Hepatocyte (in vitro differentiated cells): ENCODE results near the gene SRPK1. TPM values are rescaled to one million over a fixed set of nuclear protein-coding genes. Genes with fewer than 3 reads are reported as not detected.

ENCODE experiments used
- DNase-seq: peaks from one replicate; pipeline ENCODE4 v3.0.0-alpha.2; 2016; ENCODE audit warnings: low spot score
- H2AFZ ChIP-seq: fragments of 200-600 bp; sonication (generic); 2 replicates; pipeline ENCODE4 v1.6.0; 2016; ENCODE audit warnings: antibody characterized with exemption, mild to moderate bottlenecking
- H3K27ac ChIP-seq: fragments of 200-600 bp; sonication (generic); 2 replicates; pipeline ENCODE4 v1.5.1; 2016; ENCODE audit warnings: mild to moderate bottlenecking
- H3K27me3 ChIP-seq: fragments of 200-600 bp; sonication (generic); 2 replicates; pipeline ENCODE4 v1.6.1; 2016
- H3K36me3 ChIP-seq: fragments of 200-600 bp; sonication (generic); replicated peaks from 2 replicates; pipeline ENCODE4 v1.5.1; 2016; ENCODE audit warnings: low read depth; ENCODE audit not compliant: insufficient read depth
- H3K4me1 ChIP-seq: fragments of 200-600 bp; sonication (generic); 2 replicates; pipeline ENCODE4 v1.5.1; 2016; ENCODE audit warnings: mild to moderate bottlenecking, moderate library complexity; ENCODE audit not compliant: insufficient read depth
- H3K4me2 ChIP-seq: fragments of 200-600 bp; sonication (generic); 2 replicates; pipeline ENCODE4 v1.6.0; 2016
- H3K4me3 ChIP-seq: fragments of 200-600 bp; sonication (generic); 2 replicates; pipeline ENCODE4 v1.5.1; 2016; ENCODE audit warnings: mild to moderate bottlenecking
- H3K79me2 ChIP-seq: fragments of 200-600 bp; sonication (generic); 2 replicates; pipeline ENCODE4 v1.6.0; 2017; ENCODE audit warnings: mild to moderate bottlenecking
- H3K9me2 ChIP-seq: fragments of 200-600 bp; sonication (generic); replicated peaks from 2 replicates; pipeline ENCODE4 v1.6.0; 2017; ENCODE audit warnings: mild to moderate bottlenecking; ENCODE audit not compliant: insufficient read depth
- H3K9me3 ChIP-seq: fragments of 200-600 bp; sonication (generic); 2 replicates; pipeline ENCODE4 v1.5.1; 2016; ENCODE audit warnings: low read depth, mild to moderate bottlenecking
- H4K20me1 ChIP-seq: fragments of 200-600 bp; sonication (generic); 2 replicates; pipeline ENCODE4 v1.6.0; 2016; ENCODE audit warnings: mild to moderate bottlenecking; ENCODE audit not compliant: insufficient read depth, poor library complexity, severe bottlenecking
- CTCF ChIP-seq: fragments of 200-600 bp; sonication (generic); IDR thresholded peaks from 2 replicates; pipeline ENCODE4 v1.5.1; 2016; ENCODE audit warnings: antibody characterized with exemption, mild to moderate bottlenecking; ENCODE audit not compliant: poor library complexity
- EZH2 ChIP-seq: fragments of 200-600 bp; sonication (generic); IDR thresholded peaks from 2 replicates; pipeline ENCODE4 v1.6.1; 2016; ENCODE audit warnings: antibody characterized with exemption, mild to moderate bottlenecking, borderline replicate concordance
- EZH2phosphoT487 ChIP-seq: fragments of 200-600 bp; sonication (generic); IDR thresholded peaks from one replicate; pipeline ENCODE4 v1.6.1; 2018; ENCODE audit warnings: antibody characterized with exemption, mild to moderate bottlenecking, low read depth, moderate library complexity; ENCODE audit not compliant: unreplicated experiment, severe bottlenecking
- WGBS: methylation state at CpG from one replicate; pipeline ENCODE4 v1.1.6; 2016; ENCODE audit warnings: low lambda C conversion rate; ENCODE audit errors: missing lambda C conversion rate; 5-methylcytosine and 5-hydroxymethylcytosine counted together
- polyA plus RNA-seq: library from polyadenylated mRNA; unstranded; fragments of >200 nt; fragmentation: Nextera tagmentation; extraction: Ambion mirVana; gene quantifications from 2 replicates; pipeline ENCODE4 v1.2.1, GENCODE V29; 2016
- total RNA-seq: library from RNA; depleted of rRNA; stranded (reverse); fragments of >200 nt; gene quantifications from 2 replicates; pipeline ENCODE4 v1.2.3, GENCODE V29; 2014

SRPK1 gene
- total and polyA plus RNA-seq, 2 experiments from 2014 or later: 39.3 to 63.9 TPM

GRCh38 chr6:35905141-35905785 lies 15.6 kb downstream of the SRPK1 start:
- H3K4me3 ChIP-seq: no peak overlapping the region
- WGBS: 93% methylated on average over 2 of the region's 2 CpGs
- no peaks in the 10 kb centered on the region for H3K4me1 ChIP-seq
- H4K20me1 ChIP-seq: no peaks in the 10 kb centered on the region
- H3K9me3 ChIP-seq: peaks cover 3% of the 10 kb centered on the region
- H3K4me2 ChIP-seq: no peak overlapping the region
- peak overlapping the region; percentile 1 for H3K27ac ChIP-seq
- H2AFZ ChIP-seq: no peak overlapping the region
- H3K27me3 ChIP-seq: no peaks in the 10 kb centered on the region
- no peaks in the 10 kb centered on the region for H3K9me2 ChIP-seq
- H3K79me2 ChIP-seq: peaks cover 100% of the 10 kb centered on the region
- TF ChIP-seq EZH2phosphoT487 (no peak), EZH2 (no peak), CTCF (no peak)
- no peaks in the 10 kb centered on the region for H3K36me3 ChIP-seq
- no peak for DNase-seq

GRCh38 chr6:35903679-35904078 lies 17.2 kb downstream of the SRPK1 start:
- DNase-seq: no peak
- no peak overlapping the region for H2AFZ ChIP-seq
- H3K4me2 ChIP-seq: no peak overlapping the region
- H3K4me1 ChIP-seq: no peaks in the 10 kb centered on the region
- no peaks in the 10 kb centered on the region for H3K9me2 ChIP-seq
- no peaks in the 10 kb centered on the region for H4K20me1 ChIP-seq
- no peak for TF ChIP-seq EZH2
- TF ChIP-seq EZH2phosphoT487: no peak
- no peak for TF ChIP-seq CTCF
- H3K9me3 ChIP-seq: no peaks in the 10 kb centered on the region
- H3K27ac ChIP-seq: no peak overlapping the region
- no peaks in the 10 kb centered on the region for H3K36me3 ChIP-seq
- H3K4me3 ChIP-seq: no peak overlapping the region
- H3K79me2 ChIP-seq: peaks cover 99% of the 10 kb centered on the region
- H3K27me3 ChIP-seq: no peaks in the 10 kb centered on the region
- WGBS: over 99% methylated on average over 4 of the region's 4 CpGs

GRCh38 chr6:35900448-35900847 lies 20.4 kb downstream of the SRPK1 start:
- Histone ChIP-seq H3K4me2 (no peak overlapping the region), H3K9me3 (no peaks in the 10 kb centered on the region), H4K20me1 (no peaks in the 10 kb centered on the region), H3K27me3 (no peaks in the 10 kb centered on the region), H2AFZ (no peak overlapping the region), H3K27ac (no peak overlapping the region), H3K36me3 (no peaks in the 10 kb centered on the region), H3K79me2 (peaks cover 99% of the 10 kb centered on the region), H3K4me3 (no peak overlapping the region), H3K4me1 (no peaks in the 10 kb centered on the region), H3K9me2 (no peaks in the 10 kb centered on the region)
- no peak for DNase-seq
- TF ChIP-seq EZH2phosphoT487: no peak
- TF ChIP-seq CTCF: no peak
- TF ChIP-seq EZH2: no peak
- WGBS: 90% methylated on average over 4 of the region's 4 CpGs

- H4K20me1 ChIP-seq: no peaks in the 10 kb centered on the region
Observed at GRCh38 chr6:35898003-35898402, 22.9 kb downstream of the SRPK1 start.

More at GRCh38 chr6:35898003-35898402, 22.9 kb downstream of the SRPK1 start:
- no peaks in the 10 kb centered on the region for H3K9me3 ChIP-seq
- no peaks in the 10 kb centered on the region for H3K4me1 ChIP-seq
- 99% methylated on average over 2 of the region's 2 CpGs for WGBS
- no peak overlapping the region for H3K27ac ChIP-seq
- H3K9me2 ChIP-seq: no peaks in the 10 kb centered on the region
- H3K27me3 ChIP-seq: no peaks in the 10 kb centered on the region
- H3K4me2 ChIP-seq: no peak overlapping the region
- no peaks in the 10 kb centered on the region for H3K36me3 ChIP-seq
- no peak for DNase-seq
- no peak overlapping the region for H2AFZ ChIP-seq
- H3K79me2 ChIP-seq: peaks cover 98% of the 10 kb centered on the region
- H3K4me3 ChIP-seq: no peak overlapping the region
- TF ChIP-seq EZH2: no peak
- TF ChIP-seq CTCF: no peak
